B cell (primary cell): Measurements from ENCODE around the gene VTI1A. TPM values are rescaled to one million over a fixed set of nuclear protein-coding genes. Genes with fewer than 3 reads are reported as not detected.

Source experiments
- polyA plus RNA-seq: library from polyadenylated mRNA; depleted of rRNA; stranded (reverse); fragments of >200 nt; gene quantifications from 2 replicates; pipeline ENCODE4 v1.2.3, GENCODE V29; 2012
- small RNA-seq: library from RNA; depleted of rRNA; stranded (forward); fragments of <200 nt; gene quantifications from one replicate; pipeline ENCODE3, GENCODE V24; 2012; ENCODE audit warnings: low replicate concordance, low read depth; ENCODE audit not compliant: insufficient read length
- total RNA-seq, 2 donors: library from RNA; stranded (reverse); fragments of 120-200 nt in 1 of 2; gene quantifications; 1 replicate in 1 of 2; 2 replicates in 1 of 2; pipeline versions ENCODE4 v1.2.3 to v1.2.4, GENCODE V29; 2013 to 2022

The VTI1A gene
- total and polyA plus RNA-seq, 2 donors (not counting 1 experiment from before 2014, with no cell fraction given) = 20.0 to 84.1 TPM

Small RNA genes within 50 kb of the gene (small RNA-seq; reads per million reads assigned to genes)
- gene AC022018.1 = not detected
- gene MIR4295 = not detected

Other genes with a start within 250 kb of the VTI1A start
- not detected in 2 replicates for gene TECTB, start 163.8 kb upstream of the VTI1A start, total RNA-seq
- not detected in 2 replicates for gene TECTB, start 163.8 kb upstream of the VTI1A start, polyA plus RNA-seq
- 36.2 and 37.6 TPM in 2 replicates for gene ACSL5, start 73.1 kb upstream of the VTI1A start, total RNA-seq
- 31.5 and 32.5 TPM in 2 replicates for gene ACSL5, start 73.1 kb upstream of the VTI1A start, polyA plus RNA-seq
- gene ZDHHC6, start 301 bp upstream of the VTI1A start, total RNA-seq = 53.9 and 61.2 TPM in 2 replicates
- 30.5 and 50.0 TPM in 2 replicates for gene ZDHHC6, start 301 bp upstream of the VTI1A start, polyA plus RNA-seq